ENCODE results near the gene CHAC2.

GRCh38 chr2:53770264-53770663, 2.7 kb downstream of the CHAC2 start:
- TF ChIP-seq CTCF (IDR thresholded peaks at IDR 0.05; ENCODE audit: poor library complexity) (no peak), EZH2 (IDR thresholded peaks at IDR 0.05; ENCODE audit: borderline replicate concordance) (no peak)

All from hepatocyte (in vitro differentiated cells).